H1 (cell line): ENCODE data around the gene THAP5.

Experiments
- CTCF ChIP-seq, 3 experiments: IDR thresholded peaks; 1 replicate in 2 of 3; 2 replicates in 1 of 3; pipeline versions ENCODE4 v1.5.1 to v1.6.1; 2011; ENCODE audit warnings: low read length in 3 of 3, mild to moderate bottlenecking in 3 of 3, inconsistent platforms in 2 of 3, low read depth in 1 of 3, moderate library complexity in 1 of 3; ENCODE audit not compliant: insufficient read depth in 1 of 3; ENCODE audit errors: control extremely low read depth in 1 of 3
- EP300 ChIP-seq, 2 experiments: IDR thresholded peaks; 1 replicate in 1 of 2; 2 replicates in 1 of 2; pipeline ENCODE4 v1.6.1; 2011 to 2012; ENCODE audit warnings: low read depth in 2 of 2, low read length in 2 of 2, mild to moderate bottlenecking in 2 of 2, borderline replicate concordance in 1 of 2, inconsistent platforms in 1 of 2, moderate library complexity in 1 of 2
- EZH2 ChIP-seq: fragments of 200-600 bp; sonication (generic); IDR thresholded peaks from 2 replicates; pipeline ENCODE4 v1.7.1; 2012; ENCODE audit warnings: low read depth, mild to moderate bottlenecking, moderate library complexity, low read length, inconsistent platforms; ENCODE audit not compliant: severe bottlenecking
- HDAC2 ChIP-seq, 2 experiments: fragments of 300-600 bp in 1 of 2; sonication (generic) in 1 of 2; IDR thresholded peaks; 2 replicates each; pipeline ENCODE4 v1.6.1; 2011 to 2012; ENCODE audit warnings: low read depth in 2 of 2, low read length in 2 of 2, mild to moderate bottlenecking in 2 of 2, moderate library complexity in 2 of 2, borderline replicate concordance in 1 of 2, inconsistent platforms in 1 of 2
- RAD21 ChIP-seq, 2 experiments: IDR thresholded peaks in 1 of 2; conservative IDR thresholded peaks in 1 of 2; 2 replicates each; pipeline ENCODE4 v1.6.1; 2011; ENCODE audit warnings: low read depth in 2 of 2, low read length in 2 of 2, improper control_type of control experiment in 1 of 2, inconsistent platforms in 1 of 2, mild to moderate bottlenecking in 1 of 2, moderate library complexity in 1 of 2
- TAF1 ChIP-seq: IDR thresholded peaks from 2 replicates; pipeline ENCODE4 v1.6.1; 2011; ENCODE audit warnings: mild to moderate bottlenecking, low read depth, low read length

GRCh38 chr7:108537229-108537628 lies 32.3 kb downstream of the THAP5 start:
- no peak for TF ChIP-seq CTCF (IDR thresholded peaks at IDR 0.05; ENCODE audit: control extremely low read depth in 1 of 3, insufficient read depth in 1 of 3, low read depth in 1 of 3, low read length in 3 of 3)
- TF ChIP-seq HDAC2 (IDR thresholded peaks at IDR 0.05; ENCODE audit: borderline replicate concordance in 1 of 2, low read depth in 2 of 2, low read length in 2 of 2), result no peak
- TF ChIP-seq EP300 (IDR thresholded peaks at IDR 0.05; ENCODE audit: borderline replicate concordance in 1 of 2, low read depth in 2 of 2, low read length in 2 of 2), result no peak
- no peak for TF ChIP-seq TAF1
- no peak for TF ChIP-seq RAD21 (IDR thresholded peaks at IDR 0.05 in 1 of 2, conservative IDR thresholded peaks at IDR 0.05 in 1 of 2; ENCODE audit: low read depth in 2 of 2, low read length in 2 of 2)
- no peak for TF ChIP-seq EZH2
